Kidney epithelial cell (primary cell): ENCODE results near the gene HINFP. TPM values are rescaled to one million over a fixed set of nuclear protein-coding genes. Genes with fewer than 3 reads are reported as not detected.

ENCODE experiments used
- DNase-seq: peaks from one replicate; pipeline ENCODE4 v3.0.0-alpha.2; 2010; ENCODE audit warnings: low read depth
- H3K27me3 ChIP-seq: 2 replicates; pipeline ENCODE4 v1.6.0; 2011; ENCODE audit warnings: low read length; ENCODE audit not compliant: control insufficient read depth, insufficient read depth
- H3K36me3 ChIP-seq: 2 replicates; pipeline ENCODE4 v1.5.1; 2011; ENCODE audit warnings: low read length; ENCODE audit not compliant: control insufficient read depth, insufficient read depth
- H3K4me3 ChIP-seq: 2 replicates; pipeline ENCODE4 v1.5.1; 2011; ENCODE audit warnings: low read depth, mild to moderate bottlenecking, control low read depth, low read length
- total RNA-seq: library from RNA; depleted of rRNA; stranded (reverse); fragments of >200 nt; gene quantifications from 2 replicates; pipeline ENCODE4 v1.2.3, GENCODE V29; 2015
- TF ChIP-seq, protein P1 (sequence below): IDR thresholded peaks from 2 replicates; pipeline ENCODE4 v1.5.1; 2011; ENCODE audit warnings: mild to moderate bottlenecking, moderate library complexity, low read length, control low read depth, inconsistent platforms; ENCODE audit not compliant: insufficient read depth, poor library complexity, severe bottlenecking

Gene HINFP
- total RNA-seq, 1 donor from 2014 or later, result 28.8 TPM

DNA sequence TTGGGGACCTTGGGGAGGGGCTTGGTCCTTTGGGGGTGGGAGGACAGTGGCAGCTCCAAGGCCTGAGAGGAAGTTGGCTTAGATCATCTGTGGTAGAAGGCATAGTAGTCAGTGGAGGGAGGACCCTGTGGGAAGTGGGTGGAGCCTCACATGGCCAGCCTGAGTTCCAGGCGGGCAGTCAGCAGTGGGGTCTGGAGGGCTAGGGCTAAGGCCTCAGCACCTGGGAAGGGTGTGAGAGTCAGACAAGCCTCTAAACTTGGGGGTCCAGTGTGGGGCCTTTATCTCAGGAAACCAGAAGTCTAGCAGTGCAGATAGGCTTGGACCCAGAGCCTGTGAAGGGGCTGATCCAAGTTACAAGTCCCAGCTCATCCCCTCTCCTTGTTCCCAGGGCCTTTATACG is 51.1 kb downstream of the HINFP start:
- Histone ChIP-seq H3K36me3 (no peaks in the 10 kb centered on the region), H3K4me3 (no peak overlapping the region), H3K27me3 (no peaks in the 10 kb centered on the region)
- TF ChIP-seq, protein P1, sequence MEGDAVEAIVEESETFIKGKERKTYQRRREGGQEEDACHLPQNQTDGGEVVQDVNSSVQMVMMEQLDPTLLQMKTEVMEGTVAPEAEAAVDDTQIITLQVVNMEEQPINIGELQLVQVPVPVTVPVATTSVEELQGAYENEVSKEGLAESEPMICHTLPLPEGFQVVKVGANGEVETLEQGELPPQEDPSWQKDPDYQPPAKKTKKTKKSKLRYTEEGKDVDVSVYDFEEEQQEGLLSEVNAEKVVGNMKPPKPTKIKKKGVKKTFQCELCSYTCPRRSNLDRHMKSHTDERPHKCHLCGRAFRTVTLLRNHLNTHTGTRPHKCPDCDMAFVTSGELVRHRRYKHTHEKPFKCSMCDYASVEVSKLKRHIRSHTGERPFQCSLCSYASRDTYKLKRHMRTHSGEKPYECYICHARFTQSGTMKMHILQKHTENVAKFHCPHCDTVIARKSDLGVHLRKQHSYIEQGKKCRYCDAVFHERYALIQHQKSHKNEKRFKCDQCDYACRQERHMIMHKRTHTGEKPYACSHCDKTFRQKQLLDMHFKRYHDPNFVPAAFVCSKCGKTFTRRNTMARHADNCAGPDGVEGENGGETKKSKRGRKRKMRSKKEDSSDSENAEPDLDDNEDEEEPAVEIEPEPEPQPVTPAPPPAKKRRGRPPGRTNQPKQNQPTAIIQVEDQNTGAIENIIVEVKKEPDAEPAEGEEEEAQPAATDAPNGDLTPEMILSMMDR, result no peak
- no peak for DNase-seq

DNA sequence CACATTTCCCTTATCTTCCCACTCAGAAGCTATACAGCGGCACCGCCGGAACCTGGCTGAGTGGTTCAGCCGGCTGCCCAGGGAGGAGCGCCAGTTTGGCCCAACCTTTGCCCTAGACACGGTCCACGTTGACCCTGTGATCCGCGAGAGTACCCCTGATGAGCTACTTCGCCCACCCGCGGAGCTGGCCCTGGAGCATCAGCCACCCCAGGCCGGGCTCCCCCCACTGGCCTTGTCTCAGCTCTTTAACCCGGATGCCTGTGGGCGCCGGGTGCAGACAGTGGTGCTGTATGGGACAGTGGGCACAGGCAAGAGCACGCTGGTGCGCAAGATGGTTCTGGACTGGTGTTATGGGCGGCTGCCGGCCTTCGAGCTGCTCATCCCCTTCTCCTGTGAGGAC is 52.1 kb downstream of the HINFP start:
- TF ChIP-seq, protein P1, result no peak

DNA sequence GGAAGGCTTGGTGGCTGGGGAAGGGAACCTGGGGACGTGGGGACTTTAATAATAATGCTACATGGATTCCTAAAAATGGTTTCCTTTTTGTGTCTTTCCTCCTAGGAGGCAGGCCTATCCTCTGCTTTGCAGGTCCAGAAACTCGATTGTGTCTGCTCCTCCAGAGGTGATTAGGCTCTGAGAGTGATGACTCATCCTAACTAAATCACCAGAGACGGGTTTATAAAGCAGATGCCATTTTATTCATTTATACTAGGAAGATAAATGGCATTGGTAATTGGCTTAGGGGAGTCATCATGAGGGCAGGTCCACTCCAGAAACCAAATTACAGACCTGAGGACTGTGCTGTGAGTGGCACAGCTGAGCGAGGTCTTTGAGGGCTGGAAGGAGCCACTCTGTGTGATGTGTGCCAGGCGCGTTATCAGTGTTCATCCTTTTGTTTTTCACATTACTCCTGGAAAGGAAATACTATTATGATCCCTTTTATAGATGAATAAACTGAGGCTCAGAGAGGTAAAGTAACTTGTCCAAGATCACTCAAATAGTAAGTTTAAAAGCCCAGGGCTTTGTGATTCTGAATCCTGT is 54.2 kb downstream of the HINFP start:
- H3K27me3 ChIP-seq, result no peaks in the 10 kb centered on the region
- no peak overlapping the region for H3K4me3 ChIP-seq
- DNase-seq, result no peak
- H3K36me3 ChIP-seq, result no peaks in the 10 kb centered on the region
- TF ChIP-seq, protein P1, result no peak

More for the DNA sequence above, 52.1 kb downstream of the HINFP start:
- no peaks in the 10 kb centered on the region for H3K36me3 ChIP-seq
- H3K4me3 ChIP-seq, result no peak overlapping the region
- H3K27me3 ChIP-seq, result no peaks in the 10 kb centered on the region
- DNase-seq, result no peak

DNA sequence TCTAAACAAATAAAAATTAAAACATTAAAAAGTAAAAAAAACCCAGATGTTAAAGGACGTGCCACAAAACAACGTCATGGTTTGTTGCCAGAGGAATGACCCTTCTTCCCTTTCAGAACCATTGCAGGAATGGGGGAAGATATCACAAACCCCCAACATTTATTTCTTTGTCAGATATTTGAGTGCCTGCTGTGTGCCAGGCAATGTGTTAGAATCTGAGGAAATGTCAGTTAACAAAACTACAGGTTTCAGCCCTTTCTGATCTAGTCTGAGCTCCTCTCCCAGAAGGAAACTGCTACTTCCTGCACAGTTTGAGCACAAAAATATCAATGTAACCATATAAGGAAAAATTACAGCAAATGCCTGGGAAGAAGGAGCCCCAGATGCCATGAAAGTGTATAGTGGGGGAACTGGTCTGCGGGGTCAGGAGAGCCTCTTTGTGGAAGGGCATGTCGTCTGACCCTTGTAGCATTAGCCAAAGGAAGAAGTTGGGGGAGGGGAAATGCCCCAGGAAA is 56.8 kb downstream of the HINFP start:
- Histone ChIP-seq H3K4me3 (no peak overlapping the region), H3K36me3 (no peaks in the 10 kb centered on the region), H3K27me3 (no peaks in the 10 kb centered on the region)
- TF ChIP-seq, protein P1, result no peak
- no peak for DNase-seq

DNA sequence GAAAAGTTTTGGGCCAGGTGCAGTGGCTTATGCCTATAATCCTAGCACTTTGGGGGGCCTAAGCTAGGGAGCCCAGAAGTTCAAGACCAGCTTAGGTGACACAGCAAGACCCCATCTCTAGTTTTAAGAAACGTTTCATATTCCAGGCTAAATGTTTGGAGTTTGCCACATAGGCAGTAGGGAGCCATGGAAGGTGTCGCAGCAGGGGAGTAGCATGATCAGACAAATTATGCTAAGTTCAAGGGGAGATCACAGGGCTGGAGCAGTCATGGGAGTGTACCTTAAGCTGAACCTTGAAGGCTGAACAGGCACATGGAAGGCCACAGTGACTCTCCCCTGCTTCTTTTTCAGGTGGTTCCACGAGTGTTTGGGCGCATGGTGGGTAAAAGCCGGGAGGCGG is 58.0 kb downstream of the HINFP start:
- DNase-seq, result no peak
- Histone ChIP-seq H3K4me3 (no peak overlapping the region), H3K36me3 (no peaks in the 10 kb centered on the region), H3K27me3 (no peaks in the 10 kb centered on the region)
- TF ChIP-seq, protein P1, result no peak

DNA sequence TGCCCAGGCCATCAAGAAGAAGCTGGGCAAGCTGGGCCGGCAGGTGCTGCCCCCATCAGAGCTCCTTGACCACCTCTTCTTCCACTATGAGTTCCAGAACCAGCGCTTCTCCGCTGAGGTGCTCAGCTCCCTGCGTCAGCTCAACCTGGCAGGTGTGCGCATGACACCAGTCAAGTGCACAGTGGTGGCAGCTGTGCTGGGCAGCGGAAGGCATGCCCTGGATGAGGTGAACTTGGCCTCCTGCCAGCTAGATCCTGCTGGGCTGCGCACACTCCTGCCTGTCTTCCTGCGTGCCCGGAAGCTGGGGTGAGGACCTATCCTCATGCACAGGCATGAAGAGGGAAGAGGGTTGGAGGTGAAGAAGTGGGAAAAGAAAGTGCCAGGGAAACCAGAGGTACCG is 58.6 kb downstream of the HINFP start:
- no peak for DNase-seq
- no peak overlapping the region for H3K4me3 ChIP-seq
- no peaks in the 10 kb centered on the region for H3K36me3 ChIP-seq
- TF ChIP-seq, protein P1, result no peak
- no peaks in the 10 kb centered on the region for H3K27me3 ChIP-seq
